ENCODE data around the gene TRPC6.

- TF ChIP-seq EZH2 (IDR thresholded peaks at IDR 0.05), result no peak
- TF ChIP-seq POLR2AphosphoS5 (IDR thresholded peaks at IDR 0.05; ENCODE audit: borderline replicate concordance, low read depth, low read length), result no peak
- no peak for TF ChIP-seq FOXP2 (optimal IDR thresholded peaks at IDR 0.05; ENCODE audit: control extremely low read depth, extremely low read length, insufficient read depth)
Observed at GRCh38 chr11:101458161-101458560, 125.6 kb downstream of the TRPC6 start.

Measured in SK-N-MC (cell line).